Head of caudate nucleus (tissue), 42 donors: ENCODE data around the gene ALKBH3.

Source experiments
- DNase-seq, 42 donors: peaks; one replicate each; pipeline versions ENCODE4 v3.0.0 to v3.0.0-alpha.2; 2020 to 2021; ENCODE audit warnings: mixed read lengths in 7 of 42
- intact Hi-C: fragments of 100-400 bp; cut with DNase I; formaldehyde crosslinking; loops from one replicate; pipeline ENCODE4 v1.15.0; 2022

The ALKBH3 gene

GRCh38 chr11:43880640-43881159 is at the start of gene ALKBH3:
Gene ALKBH3, plus strand, starts transcription at chr11:43880831. Its CDS starts 1,822 bp downstream, at chr11:43882653.
- peak; percentile 86 to 98 (median 93) for DNase-seq
- intact Hi-C loops: loop anchor here (5.0 kb wide), 1 partner anchor 62 kb away; the partner anchor contains the start of gene C11orf96

- DNase-seq: peak; percentile 11 to 90 (median 64)
- intact Hi-C loops: no loop called here
These were observed 49.6 kb upstream of the ALKBH3 start for GRCh38 chr11:43830928-43831440.

- intact Hi-C loops: no loop called here
- DNase-seq: no peak
These were observed 48.1 kb upstream of the ALKBH3 start for GRCh38 chr11:43832536-43832935.

GRCh38 chr11:43833657-43834073 is 47.0 kb upstream of the ALKBH3 start:
- intact Hi-C loops: no loop called here
- DNase-seq: peak in 2 of 42 donors; percentile 5 to 20

GRCh38 chr11:43834286-43834685 is 46.3 kb upstream of the ALKBH3 start:
- DNase-seq: no peak
- intact Hi-C loops: no loop called here

DNA sequence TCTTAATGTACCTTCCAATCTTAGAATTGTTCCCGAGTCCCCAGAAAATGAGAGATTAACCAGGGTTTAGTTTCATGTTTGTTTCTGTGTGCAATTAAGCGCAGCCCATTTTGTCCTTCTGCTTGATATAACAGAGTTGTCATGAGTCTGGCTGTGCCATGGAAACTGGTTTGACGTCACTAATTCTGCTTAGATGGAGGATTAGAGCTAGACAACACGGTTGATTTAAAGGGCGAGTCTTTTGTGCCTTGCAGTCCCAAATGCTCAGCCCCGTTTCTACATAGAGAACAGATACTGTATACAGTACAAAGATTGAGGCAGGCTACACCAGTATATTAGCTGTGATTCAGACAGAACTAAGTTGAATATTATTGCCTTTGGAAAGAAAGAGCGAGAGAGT is 45.5 kb upstream of the ALKBH3 start:
- DNase-seq: peak in 6 of 42 donors; percentile 1 to 39 (median 6)
- intact Hi-C loops: no loop called here

DNA sequence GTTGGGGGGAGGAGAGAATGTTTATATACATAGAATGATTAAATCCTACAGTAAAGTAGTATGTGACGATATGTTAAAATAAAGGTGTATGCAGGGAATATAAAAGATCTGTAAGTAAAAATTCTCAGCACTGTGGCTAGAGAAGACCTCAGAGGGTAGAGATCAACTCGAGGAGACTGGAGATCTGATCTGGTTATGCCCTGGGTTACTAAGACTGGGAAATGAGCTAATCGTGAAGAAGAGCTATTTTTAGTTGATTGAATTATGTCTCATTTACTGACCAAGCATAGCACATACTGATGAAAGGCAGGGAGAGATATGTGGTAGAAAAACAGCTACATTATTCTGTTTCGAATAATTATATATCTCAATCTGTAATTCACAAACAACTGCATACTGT is 42.8 kb upstream of the ALKBH3 start:
- intact Hi-C loops: no loop called here
- DNase-seq: no peak

DNA sequence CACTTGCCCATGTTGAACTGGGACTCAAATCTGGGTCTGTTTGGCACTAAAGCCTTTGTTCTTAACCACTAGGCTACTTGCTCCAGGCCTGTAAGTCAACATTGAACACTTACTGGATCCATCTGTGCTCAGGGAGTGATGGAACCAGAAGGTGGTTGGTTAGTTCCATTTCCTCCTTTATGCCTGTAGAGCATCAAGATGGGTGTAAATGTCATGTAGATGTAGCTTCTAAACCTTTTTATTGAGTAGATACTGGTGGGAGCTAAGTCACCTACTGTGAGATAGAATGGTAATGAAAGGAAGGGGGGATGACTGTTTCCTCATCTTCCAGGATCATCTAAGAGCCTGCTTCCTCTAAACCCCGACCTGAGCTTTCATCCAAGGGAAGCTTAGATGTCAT is 38.6 kb upstream of the ALKBH3 start:
- no peak for DNase-seq
- intact Hi-C loops: no loop called here

GRCh38 chr11:43845816-43846215 is 34.8 kb upstream of the ALKBH3 start:
- DNase-seq: no peak
- intact Hi-C loops: no loop called here

DNA sequence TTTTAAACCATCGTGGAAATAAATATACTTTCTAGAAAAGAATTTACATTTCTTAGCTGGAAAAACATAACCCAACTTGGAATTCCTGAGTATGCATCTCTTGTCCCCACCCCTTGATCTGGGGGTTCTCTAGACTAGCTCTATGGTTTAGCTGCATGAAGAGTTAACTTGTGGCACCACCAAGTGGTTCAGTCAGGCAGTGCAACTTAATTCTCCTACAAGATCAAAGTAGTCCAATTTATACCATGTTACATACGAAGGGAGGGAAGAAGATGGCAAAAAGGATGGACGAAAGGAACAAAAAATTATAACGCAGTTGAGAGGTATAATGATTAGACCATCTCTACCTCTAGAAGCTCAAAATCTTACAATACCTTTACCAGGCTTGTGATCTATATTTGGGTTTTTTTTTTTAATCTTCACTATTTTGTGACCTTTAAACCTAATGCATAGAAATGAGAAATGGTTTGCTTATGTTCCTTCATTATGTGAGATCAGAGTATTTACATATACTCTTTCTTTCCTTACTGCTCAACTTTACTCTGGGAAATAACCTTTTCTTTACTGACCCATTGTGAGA is 28.5 kb upstream of the ALKBH3 start:
- intact Hi-C loops: no loop called here
- peak in 39 of 42 donors; percentile 7 to 85 (median 67) for DNase-seq

DNA sequence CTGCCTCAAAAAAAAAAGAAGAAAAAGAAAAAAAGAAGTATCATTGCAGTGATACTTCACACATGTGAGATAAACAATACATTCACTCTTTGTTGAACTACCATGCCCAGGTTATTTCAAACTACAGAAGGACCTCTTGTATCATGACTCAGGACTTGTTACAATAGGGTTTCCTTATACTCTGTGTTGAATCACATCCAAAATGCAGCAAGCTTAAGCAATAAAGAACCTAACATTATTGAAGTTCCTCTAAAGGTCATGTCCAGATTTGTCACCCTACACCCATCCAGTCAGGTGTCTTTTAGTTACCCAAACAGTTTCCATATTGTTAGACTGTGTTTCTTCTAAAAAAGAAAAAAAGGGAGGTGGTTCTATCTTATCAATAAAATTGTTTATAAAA is 26.9 kb upstream of the ALKBH3 start:
- intact Hi-C loops: no loop called here
- no peak for DNase-seq

GRCh38 chr11:43856993-43857392 is 23.6 kb upstream of the ALKBH3 start:
- intact Hi-C loops: no loop called here
- no peak for DNase-seq

DNA sequence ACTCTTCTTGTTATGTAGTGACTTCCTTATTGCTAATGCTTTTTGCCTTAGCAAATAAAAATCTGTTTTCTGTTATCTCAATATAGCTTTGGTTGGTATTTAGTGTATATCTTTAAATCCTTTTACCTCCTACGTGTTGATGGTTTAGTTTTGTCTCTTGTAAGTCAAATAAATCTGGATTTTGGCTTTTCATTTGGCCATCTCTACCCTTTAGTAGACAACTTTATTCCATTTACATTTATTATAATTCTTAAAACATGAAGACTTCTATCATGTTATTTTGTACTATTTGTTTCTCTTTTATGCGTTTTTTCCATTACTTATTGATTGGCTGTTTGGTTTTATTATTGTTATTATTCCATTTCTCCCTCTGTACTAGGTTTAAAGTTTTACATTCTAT is 19.5 kb upstream of the ALKBH3 start:
- DNase-seq: no peak
- intact Hi-C loops: no loop called here

DNA sequence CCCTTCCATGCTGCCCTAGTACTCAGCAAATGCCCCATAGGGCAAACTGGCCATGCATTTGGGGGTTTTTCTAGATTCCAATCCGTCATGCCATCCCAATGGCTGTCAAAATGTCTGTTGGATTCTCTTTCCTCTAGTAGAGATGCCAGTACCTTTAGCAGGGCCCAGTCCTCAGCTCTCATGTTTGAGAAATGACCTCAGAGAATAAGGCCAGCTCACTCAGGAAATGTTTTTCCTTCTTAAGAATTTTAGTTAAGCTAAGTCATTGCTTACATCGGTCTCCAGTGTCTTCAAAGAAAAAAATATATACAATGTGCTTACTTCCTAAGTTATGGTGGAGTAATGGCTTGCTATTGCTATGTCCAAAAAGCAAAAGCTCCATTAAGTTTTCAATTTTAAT is 14.1 kb upstream of the ALKBH3 start:
- intact Hi-C loops: no loop called here
- no peak for DNase-seq

- DNase-seq: no peak
- intact Hi-C loops: no loop called here
These were observed 13.7 kb upstream of the ALKBH3 start for GRCh38 chr11:43866969-43867368.

DNA sequence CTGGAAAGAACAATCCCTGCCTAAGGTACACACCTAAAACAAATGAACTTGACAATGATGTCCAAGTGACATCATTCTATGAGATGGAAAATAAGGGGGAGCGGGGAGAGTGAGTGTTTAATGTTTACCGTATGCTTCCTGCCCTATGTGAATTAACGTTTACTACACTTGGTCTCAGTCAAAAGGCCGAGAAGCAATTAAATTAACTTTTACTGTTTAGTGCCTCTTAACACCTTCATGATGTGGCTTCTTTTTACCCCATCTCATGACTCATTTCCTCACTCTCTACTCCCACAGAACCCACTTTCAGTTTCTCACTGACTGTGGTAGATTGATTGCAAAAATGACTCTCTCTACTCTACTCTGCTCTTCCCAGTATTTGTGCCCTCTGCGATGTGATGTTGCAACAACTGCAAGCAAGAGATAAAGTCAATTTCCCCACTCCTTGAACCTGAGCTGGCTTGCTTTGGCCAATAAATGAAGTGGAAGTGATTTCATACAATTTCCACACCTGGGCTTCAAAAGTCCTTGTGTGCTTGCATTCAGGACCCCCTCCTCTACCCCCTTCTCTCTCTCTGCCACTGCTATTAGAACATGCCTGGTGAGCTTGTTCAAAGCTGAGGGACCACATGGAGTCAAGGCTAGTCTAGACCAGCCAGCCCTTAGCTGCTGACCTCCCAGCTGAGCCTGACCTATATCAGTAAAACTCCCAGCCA is 11.6 kb upstream of the ALKBH3 start:
- intact Hi-C loops: no loop called here
- DNase-seq: peak in 12 of 42 donors; percentile 8 to 54 (median 23)

- intact Hi-C loops: no loop called here
- peak in 12 of 42 donors; percentile 4 to 65 (median 25) for DNase-seq
These were observed 9.6 kb upstream of the ALKBH3 start for GRCh38 chr11:43871051-43871450.

- no peak for DNase-seq
These were observed 7.6 kb upstream of the ALKBH3 start for GRCh38 chr11:43872995-43873394.

GRCh38 chr11:43874078-43874477 is 6.6 kb upstream of the ALKBH3 start:
- intact Hi-C loops: no loop called here
- no peak for DNase-seq

More at GRCh38 chr11:43872995-43873394, 7.6 kb upstream of the ALKBH3 start:
- intact Hi-C loops: no loop called here

DNA sequence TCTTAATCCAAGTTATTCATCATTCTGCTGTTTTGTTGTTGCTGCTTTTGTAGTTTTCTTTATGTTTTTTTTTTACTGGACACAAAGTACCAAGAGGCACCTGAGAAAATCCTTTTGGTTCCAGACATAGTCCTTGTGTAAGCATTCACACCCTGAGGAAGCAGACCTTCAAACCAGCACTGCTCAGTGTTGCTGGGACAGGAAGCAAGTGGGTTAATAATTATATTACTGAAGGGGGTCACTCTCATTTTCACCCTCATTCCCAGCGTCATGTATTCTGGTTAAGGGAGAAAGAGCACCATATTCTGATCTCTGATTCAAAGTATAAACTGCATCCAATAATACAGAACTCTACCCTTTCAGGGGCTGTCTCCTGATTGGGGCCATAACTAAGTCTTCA is 5.9 kb upstream of the ALKBH3 start:
- intact Hi-C loops: no loop called here
- DNase-seq: no peak
